Body of pancreas (tissue), 4 donors: ENCODE measurements around the gene APCDD1L.

Source experiments
- POLR2A ChIP-seq, 3 donors: fragments of 450-650 bp; IDR thresholded peaks; one replicate each; pipeline ENCODE4 v1.6.1; 2016; ENCODE audit warnings: antibody characterized with exemption in 3 of 3, mild to moderate bottlenecking in 2 of 3
- TF ChIP-seq, protein P1 (sequence below), 7 experiments: fragments of 450-650 bp in 4 of 7; fragments of 200-600 bp in 3 of 7; sonication (generic) in 3 of 7; IDR thresholded peaks; one replicate each; pipeline ENCODE4 v1.5.1; 2016 to 2019; ENCODE audit warnings: antibody characterized with exemption in 7 of 7

DNA sequence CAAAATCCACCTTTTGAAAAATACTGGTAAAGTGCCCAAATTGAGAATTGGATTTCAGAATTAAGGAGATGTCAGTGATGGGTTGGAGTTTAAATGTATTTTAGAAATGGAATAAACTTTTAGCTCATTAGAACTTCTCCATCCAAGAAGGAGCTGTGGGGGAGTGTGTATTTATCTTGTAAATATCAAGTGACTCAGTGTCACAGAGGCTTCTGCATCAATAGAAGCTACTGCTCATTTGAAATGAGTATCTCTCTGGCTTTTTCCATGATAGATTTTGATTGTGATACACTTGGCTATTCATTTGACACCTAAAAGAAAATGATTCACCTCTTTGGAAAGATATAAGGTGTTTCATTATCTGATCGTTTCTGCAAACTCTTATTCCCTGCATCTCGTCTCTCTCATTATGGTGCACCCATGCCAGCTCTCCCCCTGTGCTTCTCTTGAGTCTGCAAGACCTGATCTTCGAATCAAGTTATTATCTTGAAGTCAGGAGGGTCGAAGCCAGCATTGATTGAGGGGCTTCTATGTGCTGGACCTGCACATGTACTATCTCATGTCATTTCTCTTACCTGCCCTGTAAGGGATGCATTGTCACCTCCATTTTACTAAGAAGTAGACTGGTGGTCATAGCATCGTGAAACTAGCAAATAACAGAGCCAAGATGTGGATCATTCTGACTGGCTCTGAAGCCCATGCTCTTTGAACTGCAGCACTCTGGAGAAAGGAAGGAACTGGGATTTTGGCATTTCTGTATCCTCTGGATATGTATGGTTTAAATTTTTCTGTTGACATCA, 96.0 kb downstream of the APCDD1L start:
- TF ChIP-seq, protein P1, sequence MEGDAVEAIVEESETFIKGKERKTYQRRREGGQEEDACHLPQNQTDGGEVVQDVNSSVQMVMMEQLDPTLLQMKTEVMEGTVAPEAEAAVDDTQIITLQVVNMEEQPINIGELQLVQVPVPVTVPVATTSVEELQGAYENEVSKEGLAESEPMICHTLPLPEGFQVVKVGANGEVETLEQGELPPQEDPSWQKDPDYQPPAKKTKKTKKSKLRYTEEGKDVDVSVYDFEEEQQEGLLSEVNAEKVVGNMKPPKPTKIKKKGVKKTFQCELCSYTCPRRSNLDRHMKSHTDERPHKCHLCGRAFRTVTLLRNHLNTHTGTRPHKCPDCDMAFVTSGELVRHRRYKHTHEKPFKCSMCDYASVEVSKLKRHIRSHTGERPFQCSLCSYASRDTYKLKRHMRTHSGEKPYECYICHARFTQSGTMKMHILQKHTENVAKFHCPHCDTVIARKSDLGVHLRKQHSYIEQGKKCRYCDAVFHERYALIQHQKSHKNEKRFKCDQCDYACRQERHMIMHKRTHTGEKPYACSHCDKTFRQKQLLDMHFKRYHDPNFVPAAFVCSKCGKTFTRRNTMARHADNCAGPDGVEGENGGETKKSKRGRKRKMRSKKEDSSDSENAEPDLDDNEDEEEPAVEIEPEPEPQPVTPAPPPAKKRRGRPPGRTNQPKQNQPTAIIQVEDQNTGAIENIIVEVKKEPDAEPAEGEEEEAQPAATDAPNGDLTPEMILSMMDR (IDR thresholded peaks at IDR 0.05): no peak
- TF ChIP-seq POLR2A (IDR thresholded peaks at IDR 0.05): no peak
